Loucy (cell line): Measurements from ENCODE around the gene TTC6.

ENCODE experiments used
- CTCF ChIP-seq: fragments of 200-600 bp; sonication (generic); conservative IDR thresholded peaks from 2 replicates; pipeline ENCODE4 v1.5.1; 2014; ENCODE audit warnings: mild to moderate bottlenecking, antibody characterized with exemption, low read length
- EZH2phosphoT487 ChIP-seq: fragments of 200-600 bp; IDR thresholded peaks from 2 replicates; pipeline ENCODE4 v1.6.1; 2018; ENCODE audit warnings: antibody characterized with exemption, mild to moderate bottlenecking, moderate library complexity, borderline replicate concordance

GRCh38 chr14:37625597-37626595, 30.5 kb downstream of the TTC6 start:
- no peak for TF ChIP-seq CTCF
- TF ChIP-seq EZH2phosphoT487, result no peak
